Mesenteric fat pad (tissue), 1 donor: ENCODE results near the gene PSG5. TPM values are rescaled to one million over a fixed set of nuclear protein-coding genes. Genes with fewer than 3 reads are reported as not detected.
"Not testable (repeated sequence)": the region's sequence is repeated elsewhere in the genome, so short reads cannot be mapped to it uniquely, and the experiment has no call there.

Source experiments
- DNase-seq: peaks from one replicate; pipeline ENCODE4 v3.0.0-alpha.2; 2020; ENCODE audit warnings: low spot score
- long read RNA-seq: library from polyadenylated mRNA; unstranded; transcript quantifications from one replicate; pipeline ENCODE4 v2.0.0, GENCODE V29; 2020
- total RNA-seq: library from RNA; stranded (reverse); fragmentation: NEBNext Ultra II Directional; extraction: Animal tissue kit (Norgen Biotek cat#: 25700); gene quantifications from one replicate; pipeline ENCODE4 v1.2.1, GENCODE V29; 2021
- donor health status: DM: yes; HTN: yes; CAD: no.

Gene PSG5
- not detected for total RNA-seq
- long read RNA-seq, result 0 reads

DNA sequence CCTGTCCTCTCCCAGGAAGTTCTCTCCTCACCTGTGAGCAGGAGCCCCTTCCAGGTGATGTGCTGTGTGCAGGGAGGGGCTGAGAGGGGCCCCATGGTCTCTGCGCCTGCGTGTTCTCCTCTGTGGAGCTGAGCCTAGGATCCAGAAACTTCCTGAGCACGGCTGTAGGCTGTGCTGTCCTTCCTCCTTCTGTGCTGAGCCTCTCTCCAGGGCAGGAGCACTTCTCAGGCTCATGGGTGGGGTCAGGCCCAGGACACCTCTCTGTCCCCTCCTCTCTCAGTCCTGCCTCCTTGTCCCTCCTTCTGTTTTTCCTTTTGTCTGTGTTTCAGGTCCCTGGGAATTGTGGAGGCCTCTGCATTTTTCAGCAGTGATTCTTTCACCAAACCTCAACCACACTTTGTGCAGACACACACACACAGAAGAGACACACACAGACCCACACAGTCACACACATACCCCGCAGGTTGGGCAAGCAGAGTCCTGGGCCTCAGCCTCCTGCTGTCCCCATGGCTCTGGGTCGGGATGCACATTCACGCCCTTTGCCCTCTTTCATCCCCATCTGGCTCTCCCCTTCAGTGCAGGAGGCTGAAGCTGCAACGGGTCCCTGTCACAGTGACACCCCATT lies at the start of gene PSG5:
PSG5 (minus strand) TSS at position 226 of the 625 bp plus-strand sequence; CDS start at position 95, 131 bp downstream.
- DNase-seq, result not testable (repeated sequence)

- DNase-seq, result not testable (repeated sequence)
Measured at GRCh38 chr19:43235686-43236085, 49.4 kb upstream of the PSG5 start.

- DNase-seq, result no peak
Measured at GRCh38 chr19:43229315-43229714, 43.0 kb upstream of the PSG5 start.

GRCh38 chr19:43228730-43229129 lies 42.4 kb upstream of the PSG5 start:
- DNase-seq, result not testable (repeated sequence)

- not testable (repeated sequence) for DNase-seq
Measured at GRCh38 chr19:43226986-43227385, 40.6 kb upstream of the PSG5 start.

DNA sequence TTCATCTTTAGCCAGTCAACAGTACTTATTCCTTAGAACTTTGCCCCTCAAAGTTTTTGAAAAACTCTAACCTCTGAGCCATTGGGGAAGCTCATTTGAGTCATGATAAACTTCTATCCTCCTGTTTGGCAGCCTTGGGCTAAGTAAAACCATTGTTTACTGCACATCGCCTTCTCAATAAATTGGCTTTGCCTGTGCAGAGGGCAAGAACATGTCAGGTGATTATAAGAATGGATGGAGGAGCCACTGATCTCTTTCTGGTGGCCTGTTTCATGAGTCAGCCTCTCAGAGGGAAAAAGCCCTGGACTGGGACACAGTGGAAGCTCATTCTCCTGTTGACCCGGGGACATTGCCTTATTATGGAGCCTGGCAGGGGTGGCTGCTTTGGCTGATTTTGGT lies 38.5 kb upstream of the PSG5 start:
- DNase-seq, result no peak

DNA sequence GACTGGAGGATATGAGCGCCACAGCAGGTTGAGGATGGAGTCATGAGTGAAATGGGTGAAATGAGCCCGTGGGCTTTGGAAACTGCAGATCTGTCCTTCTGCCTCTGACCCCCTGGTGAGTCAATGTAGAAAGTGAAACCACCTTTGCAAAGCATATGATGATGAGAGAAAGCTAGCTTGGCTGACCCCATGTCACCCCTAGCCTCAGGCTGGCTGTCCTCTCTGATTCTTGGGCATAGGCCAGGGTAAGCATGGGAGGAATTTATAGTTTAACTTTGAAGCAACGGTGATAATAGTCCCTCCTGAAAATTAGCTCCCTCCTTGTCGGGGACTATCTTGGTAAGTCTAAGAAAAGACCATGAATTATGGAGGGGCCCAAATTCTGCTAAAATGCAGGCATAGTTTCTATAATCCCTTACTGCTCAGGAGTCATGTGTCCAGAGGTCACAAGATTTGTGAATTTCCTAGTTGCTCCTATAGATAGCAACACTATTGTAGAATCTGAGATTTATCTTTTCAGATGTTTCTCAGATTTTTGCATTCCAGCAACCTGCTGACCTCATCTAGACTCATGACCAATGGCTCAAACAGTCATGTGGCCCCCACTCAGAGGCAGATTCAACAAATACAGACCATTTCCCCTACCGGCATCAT lies 38.0 kb upstream of the PSG5 start:
- DNase-seq, result not testable (repeated sequence)

GRCh38 chr19:43221891-43222290 lies 35.6 kb upstream of the PSG5 start:
- DNase-seq, result not testable (repeated sequence)

GRCh38 chr19:43219136-43219535 lies 32.8 kb upstream of the PSG5 start:
- not testable (repeated sequence) for DNase-seq

- not testable (repeated sequence) for DNase-seq
Measured at GRCh38 chr19:43215881-43216280, 29.5 kb upstream of the PSG5 start.

DNA sequence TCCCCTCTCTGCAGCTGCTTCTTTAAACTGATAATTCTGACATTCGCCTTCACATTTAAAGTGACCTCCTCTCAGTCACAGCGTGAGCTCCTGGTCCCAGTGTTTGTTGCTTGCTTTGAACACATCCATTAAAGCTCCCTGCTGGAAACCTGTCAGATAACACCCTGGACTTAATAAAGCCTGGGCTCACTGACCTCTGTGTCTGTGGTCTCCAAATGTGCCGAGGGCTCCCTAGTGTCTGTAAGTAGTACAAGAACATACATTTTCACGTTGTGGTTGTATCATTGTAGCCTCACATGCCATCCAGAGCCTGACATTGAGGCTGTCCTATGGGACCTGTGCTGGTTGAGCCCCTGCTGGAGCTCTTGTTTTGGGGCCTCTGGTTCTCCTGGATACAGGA lies 21.7 kb upstream of the PSG5 start:
- no peak for DNase-seq

DNA sequence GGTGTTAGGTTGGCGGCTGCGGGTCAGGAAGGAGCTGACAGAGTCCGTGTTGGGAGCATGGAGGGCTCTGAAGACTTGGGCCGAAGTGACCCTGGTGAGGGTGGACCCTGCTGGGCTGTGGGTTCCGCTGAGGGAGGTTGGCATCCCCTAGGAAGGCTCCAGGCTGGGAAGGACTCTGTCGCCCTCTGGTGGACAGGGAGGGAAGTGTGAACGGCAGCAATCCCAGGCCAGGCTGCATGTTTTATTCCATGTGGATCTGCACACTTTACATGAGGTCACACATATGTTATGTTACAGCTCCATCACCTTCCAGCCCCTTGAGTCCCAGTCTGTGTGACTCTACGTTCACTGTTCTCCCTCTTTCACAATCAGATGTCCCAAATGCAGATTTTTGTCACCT lies 20.8 kb upstream of the PSG5 start:
- not testable (repeated sequence) for DNase-seq

- DNase-seq, result not testable (repeated sequence)
Measured at GRCh38 chr19:43205471-43206105, 19.3 kb upstream of the PSG5 start, which contains the start of gene PSG4. Gene PSG4 (minus strand): TSS chr19:43205638. CDS start chr19:43205536, 102 bp downstream.

DNA sequence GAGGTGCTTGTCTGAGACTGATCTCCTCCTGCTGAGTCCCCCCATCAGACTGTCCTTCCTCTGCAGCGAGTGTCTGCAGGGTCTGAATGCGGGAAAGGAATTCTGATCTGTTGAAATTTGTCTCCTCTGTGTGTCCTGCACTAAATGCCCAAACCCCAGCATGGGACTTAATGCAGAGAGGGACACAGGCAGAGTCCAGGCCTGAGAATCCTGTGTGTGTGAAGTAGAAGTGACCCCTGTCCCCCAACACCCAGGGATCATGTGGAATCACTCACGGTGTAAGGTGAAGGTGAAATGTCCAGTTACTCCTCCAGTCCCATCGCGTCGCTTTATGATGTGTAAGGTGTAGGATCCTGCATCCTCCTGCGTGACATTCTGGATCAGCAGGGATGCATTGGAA lies 17.3 kb upstream of the PSG5 start:
- not testable (repeated sequence) for DNase-seq

DNA sequence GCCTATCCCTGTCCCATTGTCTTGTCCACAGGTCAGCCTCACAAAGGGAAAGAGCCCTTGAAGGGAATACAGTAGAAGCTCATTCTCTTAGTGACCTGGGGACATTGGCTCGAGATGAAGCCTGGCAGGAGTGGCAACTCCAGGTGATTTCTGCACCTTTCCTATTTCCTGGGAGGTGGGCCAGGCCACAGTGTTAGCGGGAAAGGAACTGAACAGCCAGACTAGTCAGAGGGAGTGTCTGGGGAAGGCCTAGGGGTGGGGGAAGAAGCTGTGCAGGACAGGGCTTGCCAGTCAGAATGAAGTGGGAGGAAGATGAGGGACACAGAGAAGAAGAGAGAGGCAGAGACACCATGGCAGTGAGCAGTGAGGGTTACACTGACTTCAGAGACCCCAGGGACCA lies 15.6 kb upstream of the PSG5 start:
- DNase-seq, result not testable (repeated sequence)

- DNase-seq, result not testable (repeated sequence)
Measured at GRCh38 chr19:43201337-43201801, 15.0 kb upstream of the PSG5 start.

DNA sequence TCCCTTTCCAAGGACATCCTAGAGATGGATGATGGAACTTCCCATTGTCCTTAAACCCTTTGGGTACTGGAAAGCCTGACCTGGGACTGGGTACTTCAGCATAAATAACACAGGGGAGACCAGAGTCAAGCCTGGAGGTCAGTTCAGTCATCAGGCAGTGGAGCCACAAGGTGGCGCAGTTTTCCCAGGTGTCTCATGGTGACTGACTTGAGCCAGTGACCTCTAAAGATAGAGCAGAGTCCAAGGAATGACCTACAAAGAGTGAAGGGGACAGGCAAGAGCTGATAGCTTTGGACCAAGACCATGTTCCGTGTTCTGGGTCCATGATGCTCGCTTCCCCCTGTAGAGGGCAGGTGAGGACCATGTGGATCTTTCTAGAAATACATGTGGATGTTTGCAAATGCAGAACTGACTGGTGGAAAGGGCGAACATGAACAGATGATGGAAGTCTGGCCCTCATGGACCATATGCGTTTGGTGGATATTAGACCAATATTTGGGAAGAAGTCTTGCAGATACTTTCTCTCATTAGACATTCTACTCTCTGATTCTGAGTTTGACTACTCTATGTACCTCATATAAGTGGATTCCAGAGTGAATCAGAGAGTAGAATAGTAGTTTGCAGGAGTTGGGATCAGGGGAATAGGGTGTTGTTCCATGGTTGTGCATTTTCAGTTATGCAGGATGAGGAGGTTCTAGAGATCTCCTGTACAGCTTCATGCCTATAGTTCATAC lies 12.5 kb upstream of the PSG5 start:
- DNase-seq, result not testable (repeated sequence)

DNA sequence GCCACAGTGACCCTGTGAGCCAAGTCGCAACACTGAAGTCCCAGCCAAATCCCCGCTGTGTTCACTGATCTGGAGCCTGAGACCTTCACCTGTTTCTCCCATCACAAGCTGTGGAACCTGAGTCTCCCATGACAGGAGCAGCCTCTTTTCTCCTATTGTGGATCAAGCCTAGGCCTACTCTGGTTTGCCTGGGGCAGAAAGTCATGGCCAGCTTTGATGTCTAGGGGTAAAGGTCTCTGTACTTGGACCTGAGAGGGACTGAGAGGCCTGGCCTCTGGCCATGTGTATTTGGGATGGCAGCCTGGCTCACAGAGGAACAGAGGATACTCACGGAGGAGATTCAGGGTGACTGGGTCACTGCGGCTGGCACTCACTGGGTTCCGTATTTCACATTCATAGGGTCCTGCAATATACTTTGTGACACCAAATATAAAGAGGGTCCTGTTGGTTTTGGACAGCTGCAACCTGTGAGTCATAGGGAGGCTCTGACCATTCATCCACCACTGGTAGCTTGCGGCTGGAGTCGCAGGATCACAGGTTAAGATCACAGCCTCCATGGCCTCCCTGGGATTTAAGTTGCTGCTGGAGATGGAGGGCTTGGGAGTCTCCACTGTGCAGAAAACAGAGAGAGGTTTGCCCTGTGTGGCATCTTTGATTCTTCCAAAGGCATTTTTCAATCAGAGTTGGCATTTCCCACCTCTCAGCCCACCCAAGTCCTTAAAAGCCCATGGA lies 11.5 kb upstream of the PSG5 start:
- not testable (repeated sequence) for DNase-seq

DNA sequence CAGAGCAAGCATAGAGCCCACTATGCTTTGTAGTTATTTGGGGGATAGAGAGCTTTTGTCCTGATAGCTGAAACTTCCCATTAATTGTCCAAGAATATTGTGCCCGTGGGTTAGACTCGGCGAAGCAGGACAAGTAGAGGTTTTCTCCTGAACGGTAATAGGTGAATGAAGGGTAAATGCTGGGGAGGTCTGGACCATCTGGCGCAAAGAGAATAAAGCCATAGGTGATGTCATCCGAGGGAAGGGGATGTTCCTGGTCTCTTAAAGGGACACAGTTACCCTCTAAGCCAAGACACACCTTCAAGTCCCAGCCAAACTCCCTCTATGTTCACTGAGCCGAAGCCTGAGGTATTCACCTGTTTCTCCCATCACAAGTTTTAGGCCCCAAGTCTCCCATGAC lies 8.1 kb upstream of the PSG5 start:
- not testable (repeated sequence) for DNase-seq

DNA sequence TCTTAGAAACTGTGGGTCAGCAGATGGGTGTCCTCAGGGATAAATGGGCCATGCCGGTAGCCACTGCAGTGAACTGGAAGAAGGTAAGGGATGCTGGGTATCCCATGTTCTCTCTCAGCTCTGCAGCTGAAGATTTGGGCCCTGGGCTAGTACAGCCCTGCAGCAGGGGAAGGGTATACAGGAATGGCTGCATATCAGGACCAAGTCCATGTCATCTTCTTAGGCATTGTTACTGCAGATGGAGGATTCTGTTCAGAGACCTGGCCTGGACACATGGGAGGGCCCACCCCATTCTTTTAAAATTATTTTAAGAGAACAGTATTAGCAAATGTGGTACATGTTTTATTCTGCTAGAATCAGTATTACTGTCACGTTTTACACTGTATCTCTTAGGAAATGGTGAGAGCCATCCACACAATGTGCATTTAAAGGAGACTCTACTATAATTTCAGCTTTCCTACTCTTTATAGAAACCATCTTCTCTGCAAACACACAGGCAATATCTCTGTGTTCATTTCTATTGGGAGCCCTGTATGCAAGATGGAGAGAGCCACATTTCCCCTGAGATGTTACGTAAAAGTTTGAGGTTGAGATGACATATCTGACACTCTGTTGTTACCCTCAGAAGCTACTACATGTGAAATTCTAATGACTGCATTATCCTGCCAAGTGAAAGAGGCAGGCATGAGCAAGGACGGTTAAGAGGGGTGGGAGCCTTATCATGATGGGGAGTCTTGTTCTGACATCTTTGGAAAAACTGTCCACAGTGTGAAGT lies 6.2 kb upstream of the PSG5 start:
- not testable (repeated sequence) for DNase-seq
